ENCODE measurements around the gene IL20RA.
"Not testable (repeated sequence)": the region's sequence is repeated elsewhere in the genome, so short reads cannot be mapped to it uniquely, and the experiment has no call there.

Gene IL20RA, protein sequence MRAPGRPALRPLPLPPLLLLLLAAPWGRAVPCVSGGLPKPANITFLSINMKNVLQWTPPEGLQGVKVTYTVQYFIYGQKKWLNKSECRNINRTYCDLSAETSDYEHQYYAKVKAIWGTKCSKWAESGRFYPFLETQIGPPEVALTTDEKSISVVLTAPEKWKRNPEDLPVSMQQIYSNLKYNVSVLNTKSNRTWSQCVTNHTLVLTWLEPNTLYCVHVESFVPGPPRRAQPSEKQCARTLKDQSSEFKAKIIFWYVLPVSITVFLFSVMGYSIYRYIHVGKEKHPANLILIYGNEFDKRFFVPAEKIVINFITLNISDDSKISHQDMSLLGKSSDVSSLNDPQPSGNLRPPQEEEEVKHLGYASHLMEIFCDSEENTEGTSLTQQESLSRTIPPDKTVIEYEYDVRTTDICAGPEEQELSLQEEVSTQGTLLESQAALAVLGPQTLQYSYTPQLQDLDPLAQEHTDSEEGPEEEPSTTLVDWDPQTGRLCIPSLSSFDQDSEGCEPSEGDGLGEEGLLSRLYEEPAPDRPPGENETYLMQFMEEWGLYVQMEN

DNA sequence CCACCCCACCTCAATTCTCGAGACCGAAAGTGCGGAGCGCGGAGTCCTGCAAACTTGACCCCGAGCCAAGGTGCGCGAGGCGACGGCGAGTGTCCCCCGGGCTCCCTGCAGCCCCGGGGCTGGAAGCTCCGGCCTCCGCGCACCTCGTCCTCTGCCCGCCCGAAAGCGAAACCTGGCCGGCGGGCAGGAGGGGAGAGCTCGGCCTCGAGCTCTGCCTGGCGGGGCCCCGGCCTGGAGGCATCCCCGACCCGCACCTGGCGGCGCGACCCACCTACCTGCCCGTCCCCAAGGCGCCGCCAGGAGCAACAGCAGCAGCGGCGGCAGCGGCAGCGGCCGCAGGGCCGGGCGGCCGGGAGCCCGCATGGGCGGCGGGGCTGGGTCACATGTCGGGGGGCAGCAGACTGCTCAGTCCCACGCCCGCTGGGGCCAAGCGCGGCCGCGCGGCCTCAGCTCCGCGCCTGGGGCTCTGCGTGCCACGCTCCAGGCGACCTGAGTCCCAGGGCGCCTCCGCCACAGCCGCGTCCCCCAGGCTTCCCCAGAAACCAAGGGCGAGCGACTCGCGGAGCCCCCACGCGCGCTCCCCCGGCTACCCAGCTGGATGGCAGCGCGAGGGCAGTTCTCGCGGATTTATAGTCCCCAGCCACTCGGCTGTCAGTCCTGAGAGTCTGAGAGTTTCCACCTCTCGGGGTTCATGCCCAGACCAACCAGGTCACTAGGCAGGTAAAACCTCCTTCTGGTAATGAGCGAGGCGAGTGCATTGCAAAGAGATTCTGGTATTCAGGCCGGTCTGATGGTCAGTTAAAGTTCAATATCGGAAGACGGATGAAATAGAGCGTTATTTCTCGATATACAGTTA is at the start of gene IL20RA:
Gene IL20RA, minus strand, starts transcription at position 600 of the 856 bp plus-strand sequence. Its CDS starts 237 bp downstream, at position 363.
- no peak for DNase-seq

DNA sequence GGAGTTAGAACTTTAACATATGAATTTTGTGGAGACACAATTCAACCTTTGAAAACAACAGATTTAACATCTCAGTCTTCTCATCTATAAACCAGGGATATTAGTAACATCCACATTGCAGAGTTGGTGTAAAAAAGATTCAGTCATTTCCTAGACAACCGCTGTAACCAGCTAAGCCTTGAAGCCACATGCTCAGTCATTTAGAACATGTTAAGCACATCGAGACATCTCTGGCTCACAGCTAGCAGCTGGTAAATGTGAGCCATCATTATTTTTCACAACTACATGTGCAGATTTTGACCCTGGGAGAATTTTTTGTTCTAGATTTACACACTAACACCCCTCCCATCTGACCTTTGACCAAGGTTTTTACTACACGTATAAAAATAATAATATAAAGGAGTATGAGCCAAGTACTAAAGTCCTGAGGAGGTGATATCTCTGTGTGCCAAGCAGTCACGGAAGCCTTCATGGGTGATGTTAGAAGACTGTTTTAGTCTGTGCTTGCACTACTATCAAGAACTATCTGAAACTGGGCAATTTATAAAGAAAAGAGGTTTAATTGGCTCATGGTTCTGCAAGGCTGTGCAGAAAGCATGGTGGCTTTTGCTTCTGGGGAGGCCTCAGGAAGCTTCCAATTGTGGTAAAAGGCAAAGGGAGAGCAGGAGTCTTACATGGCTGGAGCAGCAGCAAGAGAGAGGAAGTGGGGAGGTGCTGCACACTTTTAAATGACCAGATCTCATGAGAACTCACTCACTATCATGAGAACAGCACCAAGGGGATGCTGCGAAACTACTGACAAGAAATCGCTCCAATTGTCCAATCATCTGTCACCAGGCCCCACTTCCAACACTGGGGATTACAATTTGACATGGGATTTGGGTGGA is 48.7 kb upstream of the IL20RA start:
- no peak for DNase-seq

DNA sequence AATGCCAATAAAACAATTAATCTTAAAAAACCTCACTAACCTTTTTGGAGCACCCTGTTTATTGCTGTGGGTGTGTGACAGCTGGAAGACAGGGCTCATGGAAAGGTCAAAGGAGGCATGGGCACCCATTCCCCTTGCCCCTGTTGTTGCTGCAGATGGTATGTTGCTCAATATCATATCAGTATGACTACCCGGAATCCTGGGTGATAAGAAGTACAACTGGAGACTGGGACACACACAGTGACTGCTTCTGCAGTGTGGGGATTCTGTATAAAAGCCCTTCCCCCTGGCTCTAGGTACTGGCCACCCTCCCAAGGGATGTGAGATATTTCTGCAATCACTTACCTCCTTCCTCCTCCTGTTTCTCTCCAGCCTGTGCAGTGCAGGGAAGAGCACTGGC is 47.3 kb upstream of the IL20RA start:
- DNase-seq: no peak

DNA sequence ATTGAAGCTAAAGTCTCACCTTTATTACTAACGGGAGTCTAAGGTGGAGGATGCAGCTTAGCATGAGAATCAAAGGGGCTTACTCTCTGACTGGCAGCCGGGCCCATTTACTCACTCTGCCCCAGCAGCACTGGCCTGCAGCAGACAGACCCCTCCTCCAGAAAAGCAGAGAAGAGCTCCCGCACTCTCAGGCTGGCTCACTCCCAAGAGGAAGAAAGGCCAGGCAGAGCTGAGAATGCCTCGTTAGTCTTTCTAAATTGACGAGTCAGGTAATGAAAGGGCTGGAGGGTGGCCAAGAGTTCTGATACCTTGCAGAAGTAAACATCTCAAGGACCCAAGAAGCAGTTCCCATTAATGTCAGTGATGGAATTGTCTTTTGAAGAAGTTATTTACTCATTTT is 44.5 kb upstream of the IL20RA start:
- DNase-seq: no peak

DNA sequence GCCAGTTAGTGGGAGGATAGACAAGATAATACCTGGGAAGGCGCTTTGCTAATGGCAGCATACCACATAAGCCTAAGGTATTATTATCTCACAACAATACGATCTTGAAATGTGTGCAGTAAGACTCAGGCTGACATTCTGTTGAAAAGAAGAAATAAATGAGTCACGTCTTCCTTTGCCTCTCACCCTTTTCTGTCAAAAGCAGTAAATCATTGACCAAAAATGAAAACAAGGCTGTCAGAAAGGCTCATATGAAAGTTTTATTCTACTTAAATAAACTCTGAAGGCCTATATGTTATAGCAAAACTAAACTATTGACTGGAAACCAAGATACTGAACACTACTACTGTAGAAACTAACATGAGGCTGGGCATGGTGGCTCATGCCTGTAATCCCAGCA is 43.1 kb upstream of the IL20RA start:
- no peak for DNase-seq

DNA sequence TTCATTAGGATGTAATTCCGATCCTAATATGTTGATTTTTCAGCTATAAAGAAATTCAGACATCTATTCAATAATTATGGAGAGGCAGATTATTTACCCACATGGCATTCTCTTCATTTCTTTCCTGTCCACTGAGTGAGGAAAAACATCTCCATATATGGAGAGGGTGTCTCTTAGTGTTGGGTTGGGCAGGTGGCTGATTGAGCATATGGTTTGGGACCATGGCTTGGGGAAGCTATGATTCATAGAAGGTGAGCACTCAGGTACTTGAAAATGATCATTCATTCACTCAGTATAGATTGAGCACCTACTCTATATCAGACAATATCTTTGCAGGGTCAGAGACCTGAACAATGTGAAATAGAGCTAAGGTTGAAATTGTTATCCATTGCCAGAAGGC is 41.3 kb upstream of the IL20RA start:
- no peak for DNase-seq

DNA sequence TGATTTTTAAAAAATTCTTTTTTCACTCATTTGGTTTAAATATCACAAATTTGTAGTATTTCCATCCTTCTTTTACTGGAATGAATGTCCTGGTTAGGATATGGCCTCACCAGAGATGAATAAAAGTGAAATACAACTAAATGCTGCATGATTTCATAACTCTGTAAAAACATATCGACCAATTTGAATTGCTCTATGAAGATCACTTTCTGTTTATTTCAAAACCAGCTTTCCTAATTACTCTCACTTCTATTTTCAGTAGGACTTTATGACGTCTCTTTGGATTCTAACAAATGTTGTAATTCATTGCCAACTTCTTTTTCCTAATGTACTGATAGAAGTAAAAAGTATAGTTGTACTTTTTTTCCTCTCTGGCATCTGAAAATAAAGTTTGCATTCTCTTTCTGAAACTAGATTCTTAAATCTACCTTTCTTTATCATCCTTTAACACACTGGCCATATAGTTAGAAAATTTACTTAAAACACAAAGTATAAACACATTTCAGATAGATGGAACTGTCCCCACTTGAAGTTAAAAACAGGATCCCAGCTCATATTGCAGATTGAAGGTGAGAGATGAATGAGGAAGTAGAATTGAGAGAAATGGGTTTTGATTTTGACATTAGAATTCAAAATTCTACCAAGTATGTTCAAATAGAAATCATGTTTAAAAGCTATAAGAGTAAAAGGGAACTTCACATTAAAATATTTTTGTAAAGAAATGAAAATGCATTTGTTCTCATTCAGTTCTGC is 40.3 kb upstream of the IL20RA start:
- no peak for DNase-seq

DNA sequence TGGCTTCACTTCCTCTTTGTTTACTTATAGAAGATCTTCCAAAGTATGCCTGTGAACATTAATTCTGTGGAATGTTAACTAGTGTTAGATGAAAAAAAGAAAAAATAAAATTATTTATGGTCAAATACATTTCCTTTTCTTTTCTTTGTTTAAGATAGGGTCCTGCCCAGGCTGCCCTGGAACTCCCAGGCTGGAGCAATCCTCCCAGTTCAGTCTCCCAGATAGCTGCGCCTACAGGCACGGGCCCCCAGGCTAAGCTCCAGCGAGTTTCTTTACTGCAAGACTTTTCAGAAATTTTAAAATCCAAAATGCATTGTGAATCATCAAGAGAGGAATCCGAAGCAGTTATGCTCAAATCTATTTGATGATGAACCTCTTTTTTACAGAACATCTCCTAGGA is 39.3 kb upstream of the IL20RA start:
- no peak for DNase-seq

DNA sequence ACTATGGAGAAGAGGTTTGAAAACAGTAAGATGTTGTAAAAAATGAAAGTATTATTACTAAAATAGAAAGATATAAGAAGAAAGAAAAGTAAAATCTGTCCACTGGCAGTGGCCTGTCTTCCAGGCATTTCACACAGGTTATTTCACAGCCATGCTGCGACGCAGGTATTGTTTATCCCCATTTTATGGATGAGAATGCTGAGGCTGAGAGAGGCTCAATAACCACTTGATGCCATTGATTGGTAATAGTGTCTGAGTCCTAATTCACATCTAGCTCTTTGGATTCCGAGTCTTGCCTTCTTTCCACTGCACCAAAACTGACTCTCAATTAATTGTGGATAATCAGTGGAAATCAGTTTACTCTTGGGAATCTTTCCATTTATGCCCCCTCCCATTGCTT is 37.2 kb upstream of the IL20RA start:
- DNase-seq: no peak

DNA sequence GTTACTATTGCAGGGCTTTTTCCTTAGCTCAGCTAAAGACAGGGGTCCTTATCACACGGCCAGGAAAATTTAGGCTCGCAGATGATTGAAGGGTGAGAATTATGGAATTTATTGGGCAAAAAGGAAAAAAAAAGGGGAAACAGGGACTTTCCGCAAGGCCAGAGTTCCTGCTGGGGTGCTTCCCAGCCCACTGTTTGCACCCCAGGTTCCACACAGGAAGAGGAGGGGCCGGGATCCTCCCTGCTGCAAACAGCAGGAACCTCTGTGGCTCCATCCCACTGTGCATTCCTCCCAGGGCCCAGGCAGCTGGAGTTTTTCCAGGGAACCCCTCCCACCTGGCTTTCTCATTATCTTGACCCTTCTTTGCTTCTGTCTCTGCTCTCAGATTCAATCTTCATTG is 35.9 kb upstream of the IL20RA start:
- DNase-seq: no peak

DNA sequence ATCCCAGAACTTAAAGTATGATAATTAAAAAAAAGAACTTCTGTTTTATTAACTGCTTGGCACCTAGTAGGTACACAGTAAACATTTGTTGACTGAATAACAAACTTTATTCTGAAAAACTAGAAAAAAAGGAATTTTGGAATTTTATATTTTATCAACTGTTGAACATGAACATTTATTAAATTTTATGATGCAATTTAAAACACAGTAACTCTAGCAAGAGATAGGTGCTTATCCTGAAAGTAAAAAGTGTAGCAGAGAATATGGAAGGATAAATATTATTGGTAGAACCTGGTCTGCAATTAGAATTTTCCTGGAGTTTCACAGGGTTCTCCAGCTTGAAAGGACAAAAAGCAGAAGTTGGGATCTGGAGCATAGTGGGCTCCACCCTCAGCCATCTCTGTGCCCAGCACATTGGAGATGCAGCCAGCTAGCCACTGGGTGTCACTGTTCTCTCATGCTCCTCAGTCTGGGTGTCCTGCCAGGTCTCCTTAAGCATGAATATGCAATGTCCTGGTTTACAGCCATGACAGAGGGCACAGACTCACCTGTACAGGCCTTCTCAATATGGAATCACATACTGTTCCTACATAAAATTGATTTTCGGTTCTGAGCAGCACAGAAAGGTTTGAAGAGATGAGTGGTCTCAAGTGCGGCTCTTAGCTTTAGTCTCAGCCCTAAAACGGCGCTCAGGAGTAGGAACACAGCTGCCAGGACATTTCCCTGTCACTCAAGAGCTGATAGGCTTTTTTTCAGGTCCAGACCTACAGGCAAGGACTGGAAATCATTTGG is 31.7 kb upstream of the IL20RA start:
- DNase-seq: peak; percentile 53 to 67

DNA sequence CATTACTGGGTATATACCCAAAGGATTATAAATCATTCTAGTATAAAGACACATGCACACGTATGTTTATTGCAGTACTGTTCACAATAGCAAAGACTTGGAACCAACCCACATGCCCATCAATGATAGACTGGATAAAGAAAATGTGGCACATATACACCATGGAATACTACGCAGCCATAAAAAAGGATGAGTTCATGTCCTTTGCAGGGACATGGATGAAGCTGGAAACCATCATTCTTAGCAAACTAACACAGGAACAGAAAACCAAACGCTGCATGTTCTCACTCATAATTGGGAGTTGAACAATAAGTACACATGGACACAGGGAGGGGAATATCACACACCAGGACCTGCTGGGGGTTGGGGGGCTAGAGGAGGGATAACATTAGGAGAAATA is 31.0 kb upstream of the IL20RA start:
- DNase-seq: not testable (repeated sequence)

DNA sequence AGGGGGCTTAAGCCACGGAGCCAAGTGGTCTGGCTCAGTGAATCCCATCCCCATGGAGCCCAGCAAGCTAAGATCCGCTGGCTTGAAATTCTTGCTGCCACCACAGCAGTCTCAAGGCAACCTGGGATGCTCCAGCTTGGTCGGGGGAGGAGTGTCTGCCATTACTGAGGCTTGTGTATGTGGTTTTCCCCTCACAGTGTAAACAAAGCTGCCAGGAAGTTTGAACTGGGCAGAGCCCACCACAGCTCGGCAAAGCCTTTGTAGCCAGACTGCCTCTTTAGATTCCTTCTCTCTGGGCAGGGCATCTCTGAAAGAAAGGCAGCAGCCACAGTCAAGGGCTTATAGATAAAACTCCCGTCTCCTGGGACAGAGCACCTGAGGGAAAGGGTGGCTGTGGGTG is 25.5 kb upstream of the IL20RA start:
- no peak for DNase-seq

DNA sequence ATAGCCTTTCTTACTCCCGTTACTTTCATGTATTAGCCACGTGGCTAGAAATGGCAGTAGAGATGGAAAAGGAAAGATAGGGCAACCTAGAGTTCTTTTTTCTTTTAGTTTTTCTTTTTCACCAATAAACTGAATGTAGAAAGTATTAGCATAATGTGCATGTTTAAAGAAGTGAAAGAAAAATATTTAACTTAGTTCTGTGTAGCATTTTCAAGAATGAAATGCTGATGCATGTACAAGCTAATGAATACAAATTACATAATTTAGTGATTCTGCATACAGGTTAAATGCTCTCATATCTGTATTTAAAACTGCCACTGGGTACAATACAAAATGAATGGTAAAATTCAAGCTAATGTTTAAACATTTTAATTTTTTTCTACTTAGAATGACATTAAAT is 22.6 kb upstream of the IL20RA start:
- DNase-seq: no peak

DNA sequence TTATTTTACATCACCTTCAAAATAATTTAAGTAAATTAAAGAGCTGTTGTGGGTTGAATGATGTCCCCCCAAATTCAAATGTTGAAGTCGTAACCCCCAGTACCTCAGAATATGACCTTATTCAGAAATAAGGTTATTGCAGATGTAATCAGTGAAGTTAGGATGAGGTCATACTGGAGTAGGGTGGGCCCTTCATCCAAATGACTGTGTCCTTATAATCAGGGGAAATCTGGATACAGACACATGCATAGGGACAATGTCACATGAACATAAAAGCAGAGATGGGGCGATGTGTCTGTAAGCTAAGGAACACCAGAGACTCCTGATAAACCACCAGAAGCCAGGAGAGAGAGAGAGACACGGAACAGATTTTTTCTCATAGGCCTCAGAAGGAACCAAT is 13.3 kb upstream of the IL20RA start:
- DNase-seq: no peak

DNA sequence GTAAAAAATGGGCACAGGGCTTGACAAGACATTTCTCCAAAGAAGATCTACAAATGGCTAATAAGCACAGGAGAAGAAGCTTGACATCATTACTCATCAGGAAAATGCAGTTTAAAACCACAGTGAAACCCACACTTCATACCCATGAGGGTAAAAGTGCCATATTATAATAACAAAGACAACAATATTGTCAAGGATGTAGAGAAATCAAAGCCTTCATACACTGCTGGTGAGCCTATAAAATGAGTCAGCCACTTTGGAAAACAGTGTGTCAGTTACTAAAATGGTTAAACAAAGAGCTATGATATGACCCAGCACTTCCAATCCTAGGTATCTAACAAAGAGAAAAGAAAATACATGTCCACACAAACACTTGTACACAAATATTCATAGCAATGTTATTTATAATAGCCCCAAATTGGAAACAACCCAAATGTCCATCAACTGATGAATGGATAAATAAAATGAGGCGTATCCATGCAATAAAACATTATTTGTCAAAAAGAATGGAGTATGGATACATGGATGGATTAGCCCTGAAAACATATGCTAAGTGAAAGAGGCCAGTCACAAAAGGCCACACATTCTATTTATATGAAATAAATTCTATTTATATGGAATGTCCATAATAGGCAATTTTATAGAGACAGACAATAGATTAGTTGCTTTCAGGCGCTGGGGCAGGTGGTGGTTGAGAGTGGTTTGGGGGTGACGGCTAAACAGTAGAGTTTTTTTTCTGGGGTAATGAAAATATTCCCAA is 11.5 kb upstream of the IL20RA start:
- no peak for DNase-seq

DNA sequence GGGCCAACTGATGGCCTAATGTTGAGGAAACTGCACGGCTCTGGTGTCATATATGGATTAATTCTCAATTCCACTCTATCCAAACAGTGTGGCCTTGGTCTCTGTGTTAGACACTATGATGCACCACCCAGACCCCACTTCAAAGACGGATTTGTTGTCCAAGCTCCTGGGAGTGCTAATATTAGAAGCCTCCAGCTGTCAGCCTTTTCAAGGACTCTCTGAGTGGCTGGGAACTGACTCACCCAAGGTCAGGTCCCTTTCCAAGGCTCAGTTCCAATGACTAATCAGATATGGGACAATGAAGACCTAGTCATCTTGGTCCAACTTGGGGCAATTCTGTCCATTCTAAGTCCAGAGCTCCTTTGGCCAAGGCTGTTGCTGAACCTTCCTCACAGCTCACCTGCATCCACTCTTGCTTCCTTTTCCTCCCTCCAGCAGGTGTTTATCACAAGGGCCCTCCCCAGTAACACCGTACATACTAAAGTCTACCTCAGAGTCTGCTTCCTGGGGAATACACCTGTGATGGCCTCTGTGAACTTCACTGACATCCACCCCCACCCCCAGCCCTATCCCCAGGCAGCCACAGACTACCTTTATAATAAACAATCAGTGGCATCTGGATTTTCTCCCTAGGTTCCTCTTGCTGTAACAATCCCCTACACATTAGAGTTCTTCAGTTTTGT is 7.2 kb upstream of the IL20RA start:
- no peak for DNase-seq

DNA sequence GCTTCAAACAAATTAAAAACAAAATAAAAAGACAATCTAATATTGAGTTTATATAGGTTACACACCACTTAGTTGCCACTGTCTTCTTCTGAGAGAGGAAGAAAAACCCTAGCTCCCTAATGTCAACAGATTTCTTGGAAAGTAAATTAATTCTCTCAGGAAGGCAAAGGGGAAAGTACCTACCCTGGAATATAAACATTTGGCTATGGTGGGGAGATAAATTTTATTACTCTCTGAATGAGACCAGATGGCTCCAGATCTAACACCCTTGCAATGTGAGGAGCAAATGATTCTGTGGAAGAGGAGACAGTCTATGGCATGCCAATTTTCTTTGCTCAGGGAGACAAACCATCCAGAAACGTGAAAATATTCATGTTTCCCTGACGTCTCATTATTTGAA is 4.3 kb upstream of the IL20RA start:
- DNase-seq: no peak

DNA sequence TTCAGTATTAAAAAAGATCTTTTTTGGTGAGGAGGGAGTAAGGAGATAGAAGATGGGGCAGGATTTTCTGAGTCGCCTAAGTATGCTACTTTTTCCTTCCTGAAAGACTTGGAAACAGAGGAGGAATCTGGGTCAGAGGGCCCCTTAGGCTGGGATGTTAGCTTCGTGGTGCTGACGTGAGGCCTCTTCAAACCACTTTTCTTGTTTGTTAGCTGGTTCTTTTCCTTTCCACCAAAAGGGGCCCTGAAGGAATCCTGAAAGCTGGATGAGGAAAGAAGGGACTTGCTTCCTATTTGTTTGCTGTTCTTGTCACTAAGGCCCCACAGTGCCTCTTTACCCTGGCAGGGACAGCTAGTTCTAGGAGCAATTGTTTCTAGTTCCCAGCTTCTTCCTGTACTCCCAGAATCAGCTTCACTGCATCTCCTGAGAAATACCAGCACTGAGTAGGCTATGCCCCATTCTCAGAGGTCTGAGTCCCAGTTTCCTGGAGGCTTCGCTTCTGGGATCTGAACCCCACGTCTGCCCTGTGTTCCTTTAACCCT is 2.2 kb upstream of the IL20RA start:
- no peak for DNase-seq
